H1 (cell line): ENCODE results near the gene RTTN. TPM values are rescaled to one million over a fixed set of nuclear protein-coding genes. Genes with fewer than 3 reads are reported as not detected.

Experiments
- ASH2L ChIP-seq: fragments of 200-600, 300-600 bp; sonication (generic); IDR thresholded peaks from one replicate; pipeline ENCODE4 v1.7.1; 2017; ENCODE audit warnings: low read length
- CEBPB ChIP-seq: IDR thresholded peaks from 2 replicates; pipeline ENCODE4 v1.6.1; 2012; ENCODE audit warnings: low read depth, low read length
- HDAC2 ChIP-seq, 2 experiments: fragments of 300-600 bp in 1 of 2; sonication (generic) in 1 of 2; IDR thresholded peaks; 2 replicates each; pipeline ENCODE4 v1.6.1; 2011 to 2012; ENCODE audit warnings: low read depth in 2 of 2, low read length in 2 of 2, mild to moderate bottlenecking in 2 of 2, moderate library complexity in 2 of 2, borderline replicate concordance in 1 of 2, inconsistent platforms in 1 of 2
- POU5F1 ChIP-seq: IDR thresholded peaks from 2 replicates; pipeline ENCODE4 v1.6.1; 2011; ENCODE audit warnings: low read depth, mild to moderate bottlenecking, low read length, moderate library complexity
- polyA plus RNA-seq, 7 experiments: library from polyadenylated mRNA; depleted of rRNA in 3 of 7; stranded (reverse) in 5 of 7; unstranded in 2 of 7; fragments of >200 nt in 5 of 7; fragments of 200-250 nt in 2 of 7; gene quantifications; 1 replicate in 5 of 7; 2 replicates in 1 of 7; 4 replicates in 1 of 7; pipeline versions ENCODE4 v1.2.1 to v1.2.3, GENCODE V29; 2011 to 2013; ENCODE audit warnings: missing spikeins in 2 of 7, mixed read lengths in 2 of 7
- total RNA-seq: library from RNA; stranded (reverse); fragmentation: NEBNext Ultra II Directional; extraction: Animal tissue kit (Norgen Biotek cat#: 25700); gene quantifications from 2 replicates; pipeline ENCODE4 v1.2.1, GENCODE V29; 2021

RTTN gene
- total and polyA plus RNA-seq, 2 of the 8 experiments (the other 6 are each of a cell fraction or from before 2014, with no cell fraction given) = 9.1 to 21.4 TPM

DNA sequence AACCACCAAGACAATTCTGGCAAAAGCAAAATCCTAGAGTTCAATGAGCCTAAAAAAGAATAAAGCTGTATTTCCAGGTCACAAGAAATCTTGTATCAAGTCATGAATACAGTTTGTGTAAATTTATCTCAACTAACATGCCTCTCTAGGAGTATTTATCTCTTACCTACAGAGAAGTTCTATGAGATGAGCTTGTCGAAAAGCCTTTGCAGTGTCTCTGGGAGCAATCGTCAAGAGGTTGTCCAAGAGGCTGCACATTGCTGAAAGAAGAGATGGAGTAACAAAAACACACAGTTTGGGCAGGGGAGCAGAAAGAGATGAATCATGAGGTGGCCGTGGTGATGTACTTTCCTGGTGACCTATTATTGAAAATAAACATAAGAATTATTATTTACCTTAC is 145.8 kb downstream of the RTTN start (continued):
- no peak for TF ChIP-seq POU5F1
- no peak for TF ChIP-seq ASH2L
- no peak for TF ChIP-seq CEBPB
- no peak for TF ChIP-seq HDAC2 (IDR thresholded peaks at IDR 0.05; ENCODE audit: borderline replicate concordance in 1 of 2, low read depth in 2 of 2, low read length in 2 of 2)
